ENCODE data around the gene CCNB1IP1.

GRCh38 chr14:20350860-20351259, 17.8 kb upstream of the CCNB1IP1 start:
- 0 out of 2 replicates have a peak, but pooled peaks have one; percentile 22 for TF ChIP-seq CTCF (conservative IDR thresholded peaks at IDR 0.05; ENCODE audit: low read depth, low read length)
- no peak for TF ChIP-seq POLR2A (IDR thresholded peaks at IDR 0.05; ENCODE audit: low read depth, low read length)
- no peak for TF ChIP-seq MAFK (IDR thresholded peaks at IDR 0.05; ENCODE audit: low read depth, low read length)
- 0 out of 2 replicates have a peak, but pooled peaks have one; percentile 12 for TF ChIP-seq RAD21 (IDR thresholded peaks at IDR 0.05; ENCODE audit: low read length)
- no peak for TF ChIP-seq MAZ (IDR thresholded peaks at IDR 0.05; ENCODE audit: borderline replicate concordance, low read depth, low read length)
- no peak for TF ChIP-seq USF2 (IDR thresholded peaks at IDR 0.05; ENCODE audit: low read depth, low read length)

Measured in IMR-90 (cell line).